ENCODE results near the gene TPRG1L.

DNA sequence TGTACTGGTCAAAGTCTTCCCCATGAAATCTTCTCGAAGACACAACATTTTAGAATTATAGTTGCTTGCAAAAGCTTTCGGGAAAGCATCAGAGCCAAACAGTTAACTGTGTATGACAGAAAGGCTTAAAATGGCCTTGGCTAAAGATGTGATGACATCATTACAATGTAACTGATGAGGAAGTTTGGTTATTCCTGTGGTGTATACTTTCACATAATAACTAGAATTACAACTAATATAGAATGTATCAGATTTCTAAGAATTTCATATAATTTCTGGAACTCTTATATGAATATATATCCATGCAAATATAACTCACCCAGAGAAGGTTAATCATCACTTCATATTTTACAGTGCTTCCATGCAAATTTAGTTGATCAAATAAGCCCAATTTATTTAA lies 35.9 kb downstream of the TPRG1L start:
- TF ChIP-seq, protein P1, sequence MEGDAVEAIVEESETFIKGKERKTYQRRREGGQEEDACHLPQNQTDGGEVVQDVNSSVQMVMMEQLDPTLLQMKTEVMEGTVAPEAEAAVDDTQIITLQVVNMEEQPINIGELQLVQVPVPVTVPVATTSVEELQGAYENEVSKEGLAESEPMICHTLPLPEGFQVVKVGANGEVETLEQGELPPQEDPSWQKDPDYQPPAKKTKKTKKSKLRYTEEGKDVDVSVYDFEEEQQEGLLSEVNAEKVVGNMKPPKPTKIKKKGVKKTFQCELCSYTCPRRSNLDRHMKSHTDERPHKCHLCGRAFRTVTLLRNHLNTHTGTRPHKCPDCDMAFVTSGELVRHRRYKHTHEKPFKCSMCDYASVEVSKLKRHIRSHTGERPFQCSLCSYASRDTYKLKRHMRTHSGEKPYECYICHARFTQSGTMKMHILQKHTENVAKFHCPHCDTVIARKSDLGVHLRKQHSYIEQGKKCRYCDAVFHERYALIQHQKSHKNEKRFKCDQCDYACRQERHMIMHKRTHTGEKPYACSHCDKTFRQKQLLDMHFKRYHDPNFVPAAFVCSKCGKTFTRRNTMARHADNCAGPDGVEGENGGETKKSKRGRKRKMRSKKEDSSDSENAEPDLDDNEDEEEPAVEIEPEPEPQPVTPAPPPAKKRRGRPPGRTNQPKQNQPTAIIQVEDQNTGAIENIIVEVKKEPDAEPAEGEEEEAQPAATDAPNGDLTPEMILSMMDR (conservative IDR thresholded peaks at IDR 0.05; ENCODE audit: low read depth, low read length): no peak
- no peak for TF ChIP-seq EZH2 (IDR thresholded peaks at IDR 0.05; ENCODE audit: borderline replicate concordance, low read depth, low read length, poor library complexity, severe bottlenecking)
